ENCODE results near the gene NGEF.

GRCh38 chr2:232850039-232850438 lies 163.0 kb downstream of the NGEF start:
- TF ChIP-seq, protein P1, sequence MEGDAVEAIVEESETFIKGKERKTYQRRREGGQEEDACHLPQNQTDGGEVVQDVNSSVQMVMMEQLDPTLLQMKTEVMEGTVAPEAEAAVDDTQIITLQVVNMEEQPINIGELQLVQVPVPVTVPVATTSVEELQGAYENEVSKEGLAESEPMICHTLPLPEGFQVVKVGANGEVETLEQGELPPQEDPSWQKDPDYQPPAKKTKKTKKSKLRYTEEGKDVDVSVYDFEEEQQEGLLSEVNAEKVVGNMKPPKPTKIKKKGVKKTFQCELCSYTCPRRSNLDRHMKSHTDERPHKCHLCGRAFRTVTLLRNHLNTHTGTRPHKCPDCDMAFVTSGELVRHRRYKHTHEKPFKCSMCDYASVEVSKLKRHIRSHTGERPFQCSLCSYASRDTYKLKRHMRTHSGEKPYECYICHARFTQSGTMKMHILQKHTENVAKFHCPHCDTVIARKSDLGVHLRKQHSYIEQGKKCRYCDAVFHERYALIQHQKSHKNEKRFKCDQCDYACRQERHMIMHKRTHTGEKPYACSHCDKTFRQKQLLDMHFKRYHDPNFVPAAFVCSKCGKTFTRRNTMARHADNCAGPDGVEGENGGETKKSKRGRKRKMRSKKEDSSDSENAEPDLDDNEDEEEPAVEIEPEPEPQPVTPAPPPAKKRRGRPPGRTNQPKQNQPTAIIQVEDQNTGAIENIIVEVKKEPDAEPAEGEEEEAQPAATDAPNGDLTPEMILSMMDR (IDR thresholded peaks at IDR 0.05), result no peak
- no peak for TF ChIP-seq FOXK1 (CRISPR knock-in tag; IDR thresholded peaks at IDR 0.05)
- no peak for TF ChIP-seq CREB1 (CRISPR knock-in tag; IDR thresholded peaks at IDR 0.05)
